Ovary (tissue), 9 donors: Measurements from ENCODE around the gene HTR3E. TPM values are rescaled to one million over a fixed set of nuclear protein-coding genes. Genes with fewer than 3 reads are reported as not detected.

Experiments
- DNase-seq, 5 donors: peaks; one replicate each; pipeline ENCODE4 v3.0.0-alpha.2; 2019 to 2020
- H3K27ac ChIP-seq, 2 donors: fragments of 200-600 bp; one replicate each; pipeline versions ENCODE4 v1.5.1 to v1.8.0; 2019 to 2022
- H3K27me3 ChIP-seq: fragments of 200-600 bp; one replicate; pipeline ENCODE4 v1.8.0; 2022
- H3K36me3 ChIP-seq: fragments of 200-600 bp; sonication (generic); one replicate; pipeline ENCODE4 v1.5.1; 2019
- H3K4me1 ChIP-seq: one replicate; pipeline ENCODE4 v1.8.1; 2013; ENCODE audit warnings: mild to moderate bottlenecking, moderate library complexity; ENCODE audit not compliant: insufficient read depth
- H3K4me3 ChIP-seq: fragments of 200-600 bp; sonication (generic); one replicate; pipeline ENCODE4 v1.5.1; 2017
- H3K9me3 ChIP-seq, 2 donors: fragments of 200-600 bp in 1 of 2; sonication (generic) in 1 of 2; one replicate each; pipeline versions ENCODE4 v1.5.1 to v1.8.1; 2013 to 2019; ENCODE audit warnings: mild to moderate bottlenecking in 1 of 2, moderate library complexity in 1 of 2
- EP300 ChIP-seq: sonication (generic); formaldehyde crosslinking; IDR thresholded peaks from one replicate; pipeline ENCODE4 v1.6.1; 2017; ENCODE audit warnings: antibody characterized with exemption
- POLR2A ChIP-seq: fragments of 450-650 bp; IDR thresholded peaks from one replicate; pipeline ENCODE4 v1.6.1; 2017; ENCODE audit warnings: antibody characterized with exemption, mild to moderate bottlenecking, moderate library complexity
- WGBS, 3 donors: extraction: QIAGEN DNeasy Blood & Tissue Kit in 1 of 3; methylation state at CpG; one replicate each; pipeline versions ENCODE4 v1.1.5 to v1.1.7; 2013 to 2017; 5-methylcytosine and 5-hydroxymethylcytosine counted together
- intact Hi-C, 4 donors: fragments of 100-400 bp; cut with DNase I; formaldehyde crosslinking; loops; one replicate each; pipeline versions ENCODE4 v1.11.0 to v1.15.1; 2022 to 2023
- polyA plus RNA-seq, 2 donors: library from polyadenylated mRNA; stranded (reverse); fragments of 200-250 nt in 1 of 2; fragments of 350-450 nt in 1 of 2; fragmentation: Illumina TruSeq in 1 of 2; extraction: RNeasy Lipid Tissue Mini Kit (QIAGEN cat#74804) in 1 of 2; gene quantifications; one replicate each; pipeline ENCODE4 v1.2.3, GENCODE V29; 2013 to 2014
- total RNA-seq, 7 donors: library from RNA; depleted of rRNA in 2 of 7; stranded (reverse); fragments of >200 nt in 2 of 7; fragmentation: NEBNext Ultra II Directional in 3 of 7; extraction: Animal tissue kit (Norgen Biotek cat#: 25700) in 3 of 7; gene quantifications; one replicate each; pipeline versions ENCODE4 v1.1.0 to v1.2.4, GENCODE V29; 2016 to 2023
- TF ChIP-seq, protein P1 (sequence below), 3 donors: fragments of 450-650 bp in 2 of 3; fragments of 200-600 bp in 1 of 3; IDR thresholded peaks; one replicate each; pipeline versions ENCODE4 v1.5.1 to v1.8.0; 2016 to 2022; ENCODE audit warnings: antibody characterized with exemption in 3 of 3, mild to moderate bottlenecking in 1 of 3
- donor health status: DM: no; HTN: no; CAD: no; lungs with moderate emphysema.
- donor health status: DM: no; HTN: no; CAD: no.
- donor health status: Bipolar disorder and iron deficiency.
- donor health status: DM: yes; HTN: yes; CAD: no.
- donor health status: DM: no; HTN: no; CAD: no.
- donor health status: DM: yes; HTN: yes; CAD: no.

The HTR3E gene
- total and polyA plus RNA-seq, 9 donors: not detected

DNA sequence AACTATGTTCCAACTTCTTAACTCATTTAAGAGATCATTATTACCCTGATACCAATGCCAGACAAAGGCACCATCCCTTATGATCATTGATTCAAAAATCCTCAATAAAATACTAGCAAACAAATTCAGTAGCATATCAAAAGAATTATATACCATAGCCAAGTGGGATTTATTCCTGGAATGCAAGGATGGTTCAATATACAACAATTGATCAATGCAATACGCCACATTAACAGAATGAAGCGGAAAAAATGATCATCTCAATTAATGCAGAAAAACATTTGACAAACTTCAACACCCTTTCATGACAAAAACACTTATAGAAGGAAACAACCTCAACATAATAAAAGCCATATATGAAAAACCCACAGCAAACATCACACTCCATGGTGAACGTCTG lies 4.7 kb upstream of the HTR3E start:
- DNase-seq: no peak
- Histone ChIP-seq H3K27me3 (no peaks in the 10 kb centered on the region), H3K4me1 (no peaks in the 10 kb centered on the region), H3K9me3 (no peaks in the 10 kb centered on the region), H3K27ac (no peak overlapping the region), H3K4me3 (no peak overlapping the region), H3K36me3 (no peaks in the 10 kb centered on the region)
- intact Hi-C loops: no loop called here
- TF ChIP-seq, protein P1, sequence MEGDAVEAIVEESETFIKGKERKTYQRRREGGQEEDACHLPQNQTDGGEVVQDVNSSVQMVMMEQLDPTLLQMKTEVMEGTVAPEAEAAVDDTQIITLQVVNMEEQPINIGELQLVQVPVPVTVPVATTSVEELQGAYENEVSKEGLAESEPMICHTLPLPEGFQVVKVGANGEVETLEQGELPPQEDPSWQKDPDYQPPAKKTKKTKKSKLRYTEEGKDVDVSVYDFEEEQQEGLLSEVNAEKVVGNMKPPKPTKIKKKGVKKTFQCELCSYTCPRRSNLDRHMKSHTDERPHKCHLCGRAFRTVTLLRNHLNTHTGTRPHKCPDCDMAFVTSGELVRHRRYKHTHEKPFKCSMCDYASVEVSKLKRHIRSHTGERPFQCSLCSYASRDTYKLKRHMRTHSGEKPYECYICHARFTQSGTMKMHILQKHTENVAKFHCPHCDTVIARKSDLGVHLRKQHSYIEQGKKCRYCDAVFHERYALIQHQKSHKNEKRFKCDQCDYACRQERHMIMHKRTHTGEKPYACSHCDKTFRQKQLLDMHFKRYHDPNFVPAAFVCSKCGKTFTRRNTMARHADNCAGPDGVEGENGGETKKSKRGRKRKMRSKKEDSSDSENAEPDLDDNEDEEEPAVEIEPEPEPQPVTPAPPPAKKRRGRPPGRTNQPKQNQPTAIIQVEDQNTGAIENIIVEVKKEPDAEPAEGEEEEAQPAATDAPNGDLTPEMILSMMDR (IDR thresholded peaks at IDR 0.05): no peak
- TF ChIP-seq EP300 (no peak), POLR2A (no peak)
- WGBS, 3 donors: 91 to 93% (median 92%) methylated on average over 3 of the region's 3 CpGs

DNA sequence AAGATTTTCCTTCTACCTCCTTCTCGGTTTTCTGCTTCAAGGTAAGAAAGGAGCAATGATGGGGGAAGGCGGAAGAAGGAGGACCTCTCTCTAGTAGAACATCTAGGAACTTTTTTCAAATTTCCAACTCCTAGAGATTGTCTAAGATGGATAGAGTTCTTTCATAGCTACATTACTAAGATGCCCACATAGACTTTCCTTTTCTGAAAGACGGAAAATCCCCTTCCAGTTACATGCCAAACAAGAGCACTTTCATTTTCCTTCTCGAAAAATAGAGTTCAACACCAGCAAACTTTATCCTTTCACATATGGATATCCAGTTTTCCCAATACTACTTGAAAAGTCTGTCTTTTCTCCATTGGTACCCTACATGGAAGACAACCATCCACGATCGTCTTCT lies 692 bp downstream of the HTR3E start:
- Histone ChIP-seq H3K9me3 (no peaks in the 10 kb centered on the region), H3K4me1 (no peaks in the 10 kb centered on the region), H3K27me3 (no peaks in the 10 kb centered on the region), H3K27ac (no peak overlapping the region), H3K4me3 (no peak overlapping the region), H3K36me3 (no peaks in the 10 kb centered on the region)
- WGBS, 3 donors: 85 to 89% (median 88%) methylated on average over 6 of the region's 6 CpGs
- no peak for DNase-seq
- TF ChIP-seq POLR2A (no peak), EP300 (no peak)
- intact Hi-C loops: no loop called here

DNA sequence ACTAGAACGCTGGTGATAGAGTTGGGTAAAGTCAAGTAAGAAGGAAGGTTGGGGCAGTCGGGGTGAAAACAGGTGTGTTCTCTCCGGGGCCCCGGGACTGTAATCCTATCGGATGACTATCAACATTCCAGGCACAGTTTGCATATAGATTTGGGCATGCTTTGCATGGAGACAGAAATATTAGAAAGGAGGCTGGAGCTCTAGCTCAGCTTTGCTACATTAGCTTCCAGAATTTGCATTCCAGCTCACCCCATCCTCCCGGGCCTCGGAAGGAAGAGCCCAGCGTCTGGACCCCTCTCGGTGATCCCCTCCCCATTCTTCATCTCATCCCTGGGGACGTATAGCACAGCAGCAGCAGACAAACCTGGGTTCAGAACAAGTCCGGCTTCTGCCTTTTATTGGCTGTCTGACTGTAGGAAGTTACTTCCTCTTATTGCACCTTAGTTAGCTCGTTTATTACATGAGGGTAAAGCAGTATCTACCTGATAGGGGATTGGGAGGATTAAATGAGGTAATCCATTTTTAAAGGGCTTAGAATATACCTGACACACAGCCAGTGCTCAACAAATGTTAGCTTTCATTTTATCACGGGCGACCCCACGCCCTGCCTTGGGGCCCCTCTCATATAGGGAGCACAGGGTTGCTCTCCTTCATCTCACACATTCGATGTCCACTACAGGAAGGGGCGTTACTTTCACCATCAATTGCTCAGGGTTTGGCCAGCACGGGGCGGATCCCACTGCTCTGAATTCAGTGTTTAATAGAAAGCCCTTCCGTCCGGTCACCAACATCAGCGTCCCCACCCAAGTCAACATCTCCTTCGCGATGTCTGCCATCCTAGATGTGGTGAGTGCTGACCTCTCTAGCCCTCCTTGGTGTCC lies 3.2 kb downstream of the HTR3E start:
- DNase-seq: no peak
- WGBS, 3 donors: 65 to 71% (median 65%) methylated on average over 24 of the region's 24 CpGs
- H3K27me3 ChIP-seq: no peaks in the 10 kb centered on the region
- H3K36me3 ChIP-seq: no peaks in the 10 kb centered on the region
- no peak overlapping the region for H3K4me3 ChIP-seq
- no peaks in the 10 kb centered on the region for H3K9me3 ChIP-seq
- no peaks in the 10 kb centered on the region for H3K4me1 ChIP-seq
- no peak overlapping the region for H3K27ac ChIP-seq
- TF ChIP-seq POLR2A (no peak), EP300 (no peak)
- TF ChIP-seq, protein P1 (IDR thresholded peaks at IDR 0.05): no peak
- intact Hi-C loops: no loop called here

GRCh38 chr3:184110316-184110725 lies 13.5 kb downstream of the HTR3E start:
- Histone ChIP-seq H3K4me1 (no peaks in the 10 kb centered on the region), H3K9me3 (no peaks in the 10 kb centered on the region), H3K4me3 (no peak overlapping the region), H3K36me3 (no peaks in the 10 kb centered on the region), H3K27ac (no peak overlapping the region), H3K27me3 (no peaks in the 10 kb centered on the region)
- no peak for DNase-seq
- 33 to 57% (median 41%) methylated on average over 7 of the region's 7 CpGs for WGBS, 3 donors
- TF ChIP-seq, protein P1 (IDR thresholded peaks at IDR 0.05): no peak
- TF ChIP-seq POLR2A: no peak
- TF ChIP-seq EP300: no peak
- intact Hi-C loops: no loop called here

DNA sequence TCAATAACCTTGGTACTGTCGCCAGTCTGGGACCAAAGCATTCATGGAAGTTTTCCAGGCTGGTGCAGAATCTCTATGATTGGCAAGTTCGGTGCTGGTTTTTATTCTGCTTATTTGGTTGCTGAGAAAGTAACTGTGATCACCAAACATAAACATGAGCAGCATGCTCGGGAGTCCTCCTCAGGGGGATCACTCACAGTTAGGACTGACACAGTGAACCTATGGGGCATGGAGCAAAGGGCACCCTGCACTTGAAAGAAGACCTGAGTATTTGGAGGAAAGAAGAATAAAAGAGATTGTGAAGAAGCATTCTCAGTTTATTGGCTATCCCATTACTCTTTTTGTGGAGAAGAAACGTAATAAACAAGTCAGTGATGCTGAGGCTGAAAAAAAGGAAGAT lies 19.2 kb downstream of the HTR3E start:
- WGBS, 3 donors: 84 to 88% (median 88%) methylated on average over 4 of the region's 4 CpGs
- H3K27ac ChIP-seq: no peak overlapping the region
- no peak overlapping the region for H3K4me3 ChIP-seq
- intact Hi-C loops: no loop called here
- no peak for TF ChIP-seq POLR2A
- TF ChIP-seq EP300: no peak
- no peaks in the 10 kb centered on the region for H3K27me3 ChIP-seq
- no peak for DNase-seq
- no peaks in the 10 kb centered on the region for H3K36me3 ChIP-seq
- H3K9me3 ChIP-seq: no peaks in the 10 kb centered on the region
- H3K4me1 ChIP-seq: no peaks in the 10 kb centered on the region
